ENCODE results near the gene TATDN3. TPM values are rescaled to one million over a fixed set of nuclear protein-coding genes. Genes with fewer than 3 reads are reported as not detected.
A peak's percentile ranks its signal among the peaks of the same experiment; 100 is the strongest.

TATDN3 gene
- total and polyA plus RNA-seq, 9 of the 15 experiments (the other 6 are each of a cell fraction or from before 2014, with no cell fraction given), result 18.3 to 79.9 (median 28.2) TPM

GRCh38 chr1:212857992-212858460 lies 66.3 kb downstream of the TATDN3 start, which contains the start of gene FLVCR1 (continued):
- no peak for TF ChIP-seq NCOA1 (IDR thresholded peaks at IDR 0.05; ENCODE audit: low read depth)
- no peak for TF ChIP-seq ZNF124 (CRISPR knock-in tag; IDR thresholded peaks at IDR 0.05)
- no peak for TF ChIP-seq SMAD2 (IDR thresholded peaks at IDR 0.05; ENCODE audit: low read depth, low read length)
- TF ChIP-seq ZNF212 (CRISPR knock-in tag; IDR thresholded peaks at IDR 0.05), result no peak
- TF ChIP-seq TRIM24 (IDR thresholded peaks at IDR 0.05), result 0 out of 4 replicates have a peak, but pooled peaks of 1 of the 2 experiments have one; percentile 21
- peak; percentile 57; the same call in 1 of the 2 replicates for TF ChIP-seq NCOR1 (IDR thresholded peaks at IDR 0.05)
- no peak for TF ChIP-seq RBM17 (IDR thresholded peaks at IDR 0.05; ENCODE audit: borderline replicate concordance, low read depth, low read length)
- no peak for TF ChIP-seq FOXO4 (CRISPR knock-in tag; IDR thresholded peaks at IDR 0.05)
- TF ChIP-seq RBM14 (IDR thresholded peaks at IDR 0.05; ENCODE audit: borderline replicate concordance, insufficient read depth, low read depth, low read length), result no peak
- TF ChIP-seq, protein P1, sequence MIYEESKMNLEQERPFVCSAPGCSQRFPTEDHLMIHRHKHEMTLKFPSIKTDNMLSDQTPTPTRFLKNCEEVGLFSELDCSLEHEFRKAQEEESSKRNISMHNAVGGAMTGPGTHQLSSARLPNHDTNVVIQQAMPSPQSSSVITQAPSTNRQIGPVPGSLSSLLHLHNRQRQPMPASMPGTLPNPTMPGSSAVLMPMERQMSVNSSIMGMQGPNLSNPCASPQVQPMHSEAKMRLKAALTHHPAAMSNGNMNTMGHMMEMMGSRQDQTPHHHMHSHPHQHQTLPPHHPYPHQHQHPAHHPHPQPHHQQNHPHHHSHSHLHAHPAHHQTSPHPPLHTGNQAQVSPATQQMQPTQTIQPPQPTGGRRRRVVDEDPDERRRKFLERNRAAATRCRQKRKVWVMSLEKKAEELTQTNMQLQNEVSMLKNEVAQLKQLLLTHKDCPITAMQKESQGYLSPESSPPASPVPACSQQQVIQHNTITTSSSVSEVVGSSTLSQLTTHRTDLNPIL (CRISPR knock-in tag; IDR thresholded peaks at IDR 0.05), result no peak
- TF ChIP-seq KLF16 (IDR thresholded peaks at IDR 0.05), result peak; percentile 55; the same call in 1 of the 2 replicates
- peak; percentile 80 for TF ChIP-seq POLR2B (IDR thresholded peaks at IDR 0.05; ENCODE audit: low read depth, partially characterized antibody)
- peak; percentile 63 for TF ChIP-seq FOSL1 (tag; conservative IDR thresholded peaks at IDR 0.05)
- TF ChIP-seq ARID1B (IDR thresholded peaks at IDR 0.05), result peak; percentile 26; the same call in 1 of the 2 replicates
- TF ChIP-seq CCNT2 (IDR thresholded peaks at IDR 0.05; ENCODE audit: borderline replicate concordance, extremely low read depth, insufficient read length, low read depth, low read length), result peak; percentile 80
- TF ChIP-seq, protein P2, sequence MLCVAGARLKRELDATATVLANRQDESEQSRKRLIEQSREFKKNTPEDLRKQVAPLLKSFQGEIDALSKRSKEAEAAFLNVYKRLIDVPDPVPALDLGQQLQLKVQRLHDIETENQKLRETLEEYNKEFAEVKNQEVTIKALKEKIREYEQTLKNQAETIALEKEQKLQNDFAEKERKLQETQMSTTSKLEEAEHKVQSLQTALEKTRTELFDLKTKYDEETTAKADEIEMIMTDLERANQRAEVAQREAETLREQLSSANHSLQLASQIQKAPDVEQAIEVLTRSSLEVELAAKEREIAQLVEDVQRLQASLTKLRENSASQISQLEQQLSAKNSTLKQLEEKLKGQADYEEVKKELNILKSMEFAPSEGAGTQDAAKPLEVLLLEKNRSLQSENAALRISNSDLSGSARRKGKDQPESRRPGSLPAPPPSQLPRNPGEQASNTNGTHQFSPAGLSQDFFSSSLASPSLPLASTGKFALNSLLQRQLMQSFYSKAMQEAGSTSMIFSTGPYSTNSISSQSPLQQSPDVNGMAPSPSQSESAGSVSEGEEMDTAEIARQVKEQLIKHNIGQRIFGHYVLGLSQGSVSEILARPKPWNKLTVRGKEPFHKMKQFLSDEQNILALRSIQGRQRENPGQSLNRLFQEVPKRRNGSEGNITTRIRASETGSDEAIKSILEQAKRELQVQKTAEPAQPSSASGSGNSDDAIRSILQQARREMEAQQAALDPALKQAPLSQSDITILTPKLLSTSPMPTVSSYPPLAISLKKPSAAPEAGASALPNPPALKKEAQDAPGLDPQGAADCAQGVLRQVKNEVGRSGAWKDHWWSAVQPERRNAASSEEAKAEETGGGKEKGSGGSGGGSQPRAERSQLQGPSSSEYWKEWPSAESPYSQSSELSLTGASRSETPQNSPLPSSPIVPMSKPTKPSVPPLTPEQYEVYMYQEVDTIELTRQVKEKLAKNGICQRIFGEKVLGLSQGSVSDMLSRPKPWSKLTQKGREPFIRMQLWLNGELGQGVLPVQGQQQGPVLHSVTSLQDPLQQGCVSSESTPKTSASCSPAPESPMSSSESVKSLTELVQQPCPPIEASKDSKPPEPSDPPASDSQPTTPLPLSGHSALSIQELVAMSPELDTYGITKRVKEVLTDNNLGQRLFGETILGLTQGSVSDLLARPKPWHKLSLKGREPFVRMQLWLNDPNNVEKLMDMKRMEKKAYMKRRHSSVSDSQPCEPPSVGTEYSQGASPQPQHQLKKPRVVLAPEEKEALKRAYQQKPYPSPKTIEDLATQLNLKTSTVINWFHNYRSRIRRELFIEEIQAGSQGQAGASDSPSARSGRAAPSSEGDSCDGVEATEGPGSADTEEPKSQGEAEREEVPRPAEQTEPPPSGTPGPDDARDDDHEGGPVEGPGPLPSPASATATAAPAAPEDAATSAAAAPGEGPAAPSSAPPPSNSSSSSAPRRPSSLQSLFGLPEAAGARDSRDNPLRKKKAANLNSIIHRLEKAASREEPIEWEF (CRISPR knock-in tag; IDR thresholded peaks at IDR 0.05), result no peak
- TF ChIP-seq CLOCK (CRISPR knock-in tag; IDR thresholded peaks at IDR 0.05; ENCODE audit: borderline replicate concordance), result no peak
- TF ChIP-seq BCOR (IDR thresholded peaks at IDR 0.05), result peak; percentile 34
- TF ChIP-seq ZFX (CRISPR knock-in tag; IDR thresholded peaks at IDR 0.05), result peak; percentile 73
